GM12878 (cell line): ENCODE results near the gene SESN1. TPM values are rescaled to one million over a fixed set of nuclear protein-coding genes. Genes with fewer than 3 reads are reported as not detected.
"Not testable (repeated sequence)": the region's sequence is repeated elsewhere in the genome, so short reads cannot be mapped to it uniquely, and the experiment has no call there.

Experiments
- ATAC-seq: fragments of 200-7000 bp; cut with Tn5 transposase; 3 replicates; pipeline ENCODE4 v1.9.1; 2020; ENCODE audit warnings: mild to moderate bottlenecking, moderate library complexity
- BruUV-seq: library from RNA; stranded (reverse); fragments of 400-500 nt; replicated peaks from 2 replicates; lab custom pipeline; 2021; lab: Mats Ljungman, UMichigan
- CTCF ChIA-PET: fragments of 300-600 bp; sonication (Branson Sonifier 250); formaldehyde crosslinking; extraction: SDS; loops from one replicate; lab custom pipeline; 2021; ENCODE audit warnings: inconsistent platforms; lab: Yijun Ruan, JAX
- POLR2A ChIA-PET: fragments of 350-600 bp; formaldehyde crosslinking; extraction: SDS; loops from one replicate; lab custom pipeline; 2021; ENCODE audit warnings: inconsistent platforms; lab: Charles Lee
- RAD21 ChIA-PET: fragments of 300-600 bp; sonication (Branson Sonifier 250); formaldehyde crosslinking; loops from one replicate; lab custom pipeline; 2023; ENCODE audit warnings: antibody characterized with exemption; ENCODE audit not compliant: unreplicated experiment; lab: Charles Lee
- SMC1A ChIA-PET: fragments of 300-600 bp; sonication (Branson Sonifier 250); formaldehyde crosslinking; loops from one replicate; lab custom pipeline; 2023; ENCODE audit not compliant: unreplicated experiment, uncharacterized antibody; lab: Charles Lee
- DNase-seq: peaks from one replicate; pipeline ENCODE4 v3.0.0-alpha.2; 2011; ENCODE audit warnings: low read depth, low spot score
- FAIRE-seq: peaks from 3 replicates; lab custom pipeline; 2011; peaks lifted over from hg19 to GRCh38; lab: Jason Lieb, UNC
- H2AFZ ChIP-seq: 2 replicates; pipeline ENCODE4 v1.6.0; 2011; ENCODE audit warnings: low read depth, low read length, control low read depth; ENCODE audit not compliant: control insufficient read depth
- H3K27ac ChIP-seq: 2 replicates; pipeline ENCODE4 v1.5.1; 2011; ENCODE audit warnings: control low read depth; ENCODE audit not compliant: control insufficient read depth, insufficient read depth
- H3K27me3 ChIP-seq, 2 experiments: replicated peaks in 1 of 2; 2 replicates each; pipeline versions ENCODE4 v1.6.0 to v1.6.1; 2011; ENCODE audit warnings: low read length in 1 of 2; ENCODE audit not compliant: control insufficient read depth in 2 of 2, insufficient read depth in 2 of 2
- H3K36me3 ChIP-seq, 2 experiments: 2 replicates each; pipeline ENCODE4 v1.5.1; 2011; ENCODE audit warnings: low read length in 1 of 2; ENCODE audit not compliant: control insufficient read depth in 2 of 2, insufficient read depth in 2 of 2
- H3K4me1 ChIP-seq: 2 replicates; pipeline ENCODE4 v1.6.1; 2011; ENCODE audit warnings: mild to moderate bottlenecking, low read length, moderate library complexity, mixed read lengths; ENCODE audit not compliant: control insufficient read depth, insufficient read depth
- H3K4me2 ChIP-seq: 2 replicates; pipeline ENCODE4 v1.6.0; 2011; ENCODE audit warnings: control low read depth; ENCODE audit not compliant: control insufficient read depth, insufficient read depth
- H3K4me3 ChIP-seq: fragments of 200-600 bp; sonication (generic); 2 replicates; pipeline ENCODE4 v1.5.1; 2016
- H3K79me2 ChIP-seq: 2 replicates; pipeline ENCODE4 v1.6.0; 2011; ENCODE audit warnings: low read length; ENCODE audit not compliant: control insufficient read depth, insufficient read depth
- H3K9ac ChIP-seq: 2 replicates; pipeline ENCODE4 v1.8.0; 2011; ENCODE audit warnings: low read length, control low read depth, mixed read lengths; ENCODE audit not compliant: control insufficient read depth, insufficient read depth
- H3K9me3 ChIP-seq: replicated peaks from 3 replicates; pipeline ENCODE4 v1.5.1; 2011; ENCODE audit warnings: mild to moderate bottlenecking, low read length; ENCODE audit not compliant: control insufficient read depth, insufficient read depth
- H4K20me1 ChIP-seq: 2 replicates; pipeline ENCODE4 v1.6.0; 2011; ENCODE audit not compliant: control insufficient read depth, insufficient read depth
- DPF2 ChIP-seq: fragments of 450-650 bp; IDR thresholded peaks from 2 replicates; pipeline ENCODE4 v1.6.1; 2017; ENCODE audit warnings: mild to moderate bottlenecking
- PAX8 ChIP-seq: fragments of 450-650 bp; IDR thresholded peaks from 2 replicates; pipeline ENCODE4 v1.6.1; 2017; ENCODE audit warnings: mild to moderate bottlenecking, moderate library complexity
- RAD51 ChIP-seq: fragments of 450-650 bp; IDR thresholded peaks from 2 replicates; pipeline ENCODE4 v1.6.1; 2016; ENCODE audit warnings: moderate library complexity, mild to moderate bottlenecking, inconsistent platforms
- ZBED1 ChIP-seq: IDR thresholded peaks from 2 replicates; pipeline ENCODE4 v1.6.1; 2016; ENCODE audit warnings: borderline replicate concordance
- ZNF274 ChIP-seq: IDR thresholded peaks from one replicate; pipeline ENCODE4 v1.8.0; 2011; ENCODE audit not compliant: insufficient read length, insufficient read depth
- WGBS: methylation state at CpG from one replicate; pipeline ENCODE4 v1.1.6; 2016; ENCODE audit warnings: low lambda C conversion rate; ENCODE audit not compliant: insufficient replicate concordance, insufficient coverage; ENCODE audit errors: missing lambda C conversion rate; 5-methylcytosine and 5-hydroxymethylcytosine counted together
- in situ Hi-C: fragments of 300-500 bp; cut with MboI; formaldehyde crosslinking; loops from 9 replicates; pipeline ENCODE4 v1.14.3; 2018; ENCODE audit warnings: mixed read lengths
- intact Hi-C: fragments of 100-400 bp; cut with micrococcal nuclease; formaldehyde crosslinking; loops from one replicate; pipeline ENCODE4 v1.14.2; 2022; ENCODE audit not compliant: unreplicated experiment
- polyA plus RNA-seq, 11 experiments: library from polyadenylated mRNA; depleted of rRNA in 4 of 11; unstranded in 6 of 11; stranded (reverse) in 5 of 11; fragments of >200 nt; fragmentation: Nextera tagmentation in 4 of 11; fragmentation: Illumina TruSeq in 1 of 11; extraction: Ambion mirVana in 4 of 11; extraction: Trizol in 1 of 11; gene quantifications; 1 replicate in 1 of 11; 2 replicates in 10 of 11; pipeline versions ENCODE4 v1.2.1 to v1.2.3, GENCODE V29; 2011 to 2016; ENCODE audit warnings: inconsistent platforms in 2 of 11, missing spikeins in 2 of 11, low read depth in 1 of 11
- total RNA-seq, 4 experiments: library from RNA; depleted of rRNA in 3 of 4; stranded (reverse); fragments of >200 nt in 3 of 4; fragmentation: Illumina TruSeq in 1 of 4; extraction: Trizol in 1 of 4; gene quantifications; 2 replicates each; pipeline versions ENCODE4 v1.2.1 to v1.2.3, GENCODE V29; 2013 to 2021

The SESN1 gene
- total and polyA plus RNA-seq, 10 of the 15 experiments (the other 5 are each of a cell fraction or from before 2014, with no cell fraction given) = 1.3 to 13.0 (median 3.3) TPM

DNA sequence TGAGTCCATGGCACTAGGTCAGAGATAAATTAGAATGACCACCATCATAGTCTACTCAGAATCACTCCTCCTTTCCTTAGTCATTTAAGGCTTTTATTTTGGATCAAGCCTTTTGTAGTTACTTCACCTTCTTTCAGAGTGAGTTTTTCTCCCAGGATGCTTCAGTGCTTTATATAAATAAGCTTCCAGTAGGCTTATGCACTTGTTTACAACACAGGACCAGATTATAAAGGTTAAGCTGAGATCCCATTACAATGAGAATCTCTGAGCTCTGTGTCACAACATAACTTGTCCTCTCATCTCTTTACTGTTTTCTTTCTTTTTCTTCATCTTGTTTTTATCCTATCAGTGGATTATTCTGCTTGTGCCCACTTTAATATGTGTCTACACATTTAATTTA lies 48.5 kb upstream of the SESN1 start (continued):
- TF ChIP-seq DPF2 = no peak
- no peak for TF ChIP-seq ZBED1
- TF ChIP-seq ZNF274 = no peak
- no peak for TF ChIP-seq PAX8

DNA sequence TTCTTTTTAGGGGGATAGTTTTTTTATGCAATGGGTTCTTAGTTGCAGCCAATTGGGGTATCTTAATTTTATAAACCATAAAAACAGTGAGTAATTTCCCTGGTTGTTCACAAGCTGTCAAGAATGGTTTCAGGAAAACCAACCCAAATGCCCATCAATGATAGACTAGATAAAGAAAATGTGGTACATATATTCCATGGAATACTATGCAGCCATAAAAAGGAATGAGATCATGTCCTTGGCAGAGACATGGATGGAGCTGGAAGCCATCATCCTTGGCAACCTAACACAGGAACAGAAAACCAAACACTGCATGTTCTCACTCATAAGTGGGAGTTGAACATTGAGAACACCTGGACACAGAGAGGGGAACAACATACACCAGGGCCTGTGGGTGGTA lies 47.4 kb upstream of the SESN1 start:
- H3K9ac ChIP-seq, BruUV-seq, RAD21 ChIA-PET, H3K36me3 ChIP-seq, POLR2A ChIA-PET, H3K4me2 ChIP-seq, H3K79me2 ChIP-seq, ATAC-seq, H3K4me3 ChIP-seq, H3K27ac ChIP-seq, H3K4me1 ChIP-seq, H3K27me3 ChIP-seq, H4K20me1 ChIP-seq, in situ Hi-C loops, FAIRE-seq, H3K9me3 ChIP-seq, intact Hi-C loops, CTCF ChIA-PET, DNase-seq, H2AFZ ChIP-seq: not testable (repeated sequence)
- SMC1A ChIA-PET = interaction anchor here (1.0 kb wide), 1 partner anchor 22 kb away, joined by 3 read pairs; no protein-coding TSS in a partner anchor

GRCh38 chr6:109139109-109139508 lies 44.5 kb upstream of the SESN1 start:
- H2AFZ ChIP-seq = no peak overlapping the region
- 97% methylated on average over 6 of the region's 6 CpGs for WGBS
- CTCF ChIA-PET = interaction anchor here (0.6 kb wide), 1 partner anchor 115 kb away, joined by 4 read pairs; no protein-coding TSS in a partner anchor

DNA sequence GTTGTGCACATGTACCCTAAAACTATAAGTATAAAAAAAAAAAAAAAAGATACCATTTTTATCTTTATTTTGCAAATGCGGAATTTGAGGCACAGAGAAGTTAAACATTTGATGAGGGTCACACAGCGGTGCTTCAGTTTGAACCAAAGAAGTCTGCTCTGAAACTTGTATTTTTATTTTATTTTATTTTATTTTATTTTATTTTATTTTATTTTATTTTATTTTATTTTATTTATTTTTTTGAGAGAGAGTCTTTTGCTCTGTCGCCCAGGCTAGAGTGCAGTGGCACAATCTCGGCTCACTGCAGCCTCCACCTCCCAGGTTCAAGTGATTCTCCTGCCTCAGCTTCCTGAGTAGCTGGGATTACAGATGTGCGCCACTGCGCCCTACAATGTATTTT lies 41.9 kb upstream of the SESN1 start:
- BruUV-seq, POLR2A ChIA-PET, H3K27me3 ChIP-seq, CTCF ChIA-PET, intact Hi-C loops, in situ Hi-C loops, H3K4me3 ChIP-seq, H3K4me1 ChIP-seq, ATAC-seq, DNase-seq, SMC1A ChIA-PET, H3K36me3 ChIP-seq, H2AFZ ChIP-seq, FAIRE-seq, RAD21 ChIA-PET, H3K9ac ChIP-seq, H4K20me1 ChIP-seq, H3K4me2 ChIP-seq, H3K9me3 ChIP-seq, H3K27ac ChIP-seq, H3K79me2 ChIP-seq: not testable (repeated sequence)
- WGBS = 96% methylated on average over 6 of the region's 6 CpGs

More at GRCh38 chr6:109139109-109139508, 44.5 kb upstream of the SESN1 start:
- Histone ChIP-seq H4K20me1 (no peaks in the 10 kb centered on the region), H3K4me3 (no peak overlapping the region), H3K36me3 (no peaks in the 10 kb centered on the region), H3K4me2 (no peak overlapping the region), H3K79me2 (no peaks in the 10 kb centered on the region), H3K27ac (no peak overlapping the region), H3K4me1 (no peaks in the 10 kb centered on the region), H3K9me3 (no peaks in the 10 kb centered on the region), H3K9ac (no peak overlapping the region), H3K27me3 (no peaks in the 10 kb centered on the region)
- intact Hi-C loops (no loop called here), in situ Hi-C loops (no loop called here)
- BruUV-seq = no TSS peak
- TF ChIP-seq RAD51 = no peak
- POLR2A ChIA-PET = no interaction called here
- no peak for DNase-seq
- no peak for ATAC-seq
- no peak for FAIRE-seq
- RAD21 ChIA-PET = no interaction called here
- SMC1A ChIA-PET = no interaction called here
